GM23338 (cell line): ENCODE data around the gene GPR183.

Experiments
- CREB1 ChIP-seq: fragments of 250-450 bp; sonication (Bioruptor Pico); IDR thresholded peaks from 2 replicates; pipeline ENCODE4 v1.5.0; 2020; ENCODE audit warnings: low read depth, mild to moderate bottlenecking, moderate library complexity
- EZH2 ChIP-seq: fragments of 200-600 bp; sonication (generic); IDR thresholded peaks from one replicate; pipeline ENCODE4 v1.8.0; 2017; ENCODE audit warnings: antibody characterized with exemption, mild to moderate bottlenecking, low read depth; ENCODE audit not compliant: unreplicated experiment
- EZH2phosphoT487 ChIP-seq: fragments of 200-600 bp; sonication (generic); IDR thresholded peaks from one replicate; pipeline ENCODE4 v1.8.1; 2018; ENCODE audit warnings: antibody characterized with exemption; ENCODE audit not compliant: unreplicated experiment
- JUNB ChIP-seq: IDR thresholded peaks from one replicate; pipeline ENCODE4 v1.6.1; 2016; ENCODE audit warnings: antibody characterized with exemption; ENCODE audit not compliant: unreplicated experiment
- NANOG ChIP-seq: IDR thresholded peaks from 2 replicates; pipeline ENCODE4 v1.6.1; 2016; ENCODE audit warnings: antibody characterized with exemption, borderline replicate concordance
- POLR2AphosphoS5 ChIP-seq: IDR thresholded peaks from 2 replicates; pipeline ENCODE4 v1.6.1; 2016; ENCODE audit warnings: antibody characterized with exemption, low read depth
- STAT1 ChIP-seq: IDR thresholded peaks from one replicate; pipeline ENCODE4 v1.6.1; 2016; ENCODE audit warnings: antibody characterized with exemption; ENCODE audit not compliant: unreplicated experiment
- ZNF114 ChIP-seq: fragments of 250-450 bp; sonication (Bioruptor Pico); IDR thresholded peaks from 2 replicates; pipeline ENCODE4 v1.5.0; 2020; ENCODE audit warnings: mild to moderate bottlenecking, moderate library complexity
- ZNF331 ChIP-seq: fragments of 250-450 bp; sonication (Bioruptor Pico); IDR thresholded peaks from 2 replicates; pipeline ENCODE4 v1.5.0; 2020; ENCODE audit warnings: low read depth, mild to moderate bottlenecking, moderate library complexity
- TF ChIP-seq, protein P1 (sequence below), 2 experiments: fragments of 200-600 bp in 1 of 2; sonication (generic) in 1 of 2; conservative IDR thresholded peaks; 2 replicates each; pipeline versions ENCODE4 v1.5.1 to v1.6.1; 2016 to 2017; ENCODE audit warnings: antibody characterized with exemption in 2 of 2, low read depth in 2 of 2, mild to moderate bottlenecking in 2 of 2, moderate library complexity in 1 of 2
- TF ChIP-seq, protein P2 (sequence below): IDR thresholded peaks from one replicate; pipeline ENCODE4 v1.6.1; 2018; ENCODE audit warnings: antibody characterized with exemption; ENCODE audit not compliant: unreplicated experiment
- TF ChIP-seq, protein P3 (sequence below): IDR thresholded peaks from 2 replicates; pipeline ENCODE4 v1.6.1; 2016; ENCODE audit warnings: antibody characterized with exemption
- TF ChIP-seq, protein P4 (sequence below): fragments of 250-450 bp; sonication (Bioruptor Pico); IDR thresholded peaks from 2 replicates; pipeline ENCODE4 v1.5.0; 2020; ENCODE audit warnings: mild to moderate bottlenecking, moderate library complexity

DNA sequence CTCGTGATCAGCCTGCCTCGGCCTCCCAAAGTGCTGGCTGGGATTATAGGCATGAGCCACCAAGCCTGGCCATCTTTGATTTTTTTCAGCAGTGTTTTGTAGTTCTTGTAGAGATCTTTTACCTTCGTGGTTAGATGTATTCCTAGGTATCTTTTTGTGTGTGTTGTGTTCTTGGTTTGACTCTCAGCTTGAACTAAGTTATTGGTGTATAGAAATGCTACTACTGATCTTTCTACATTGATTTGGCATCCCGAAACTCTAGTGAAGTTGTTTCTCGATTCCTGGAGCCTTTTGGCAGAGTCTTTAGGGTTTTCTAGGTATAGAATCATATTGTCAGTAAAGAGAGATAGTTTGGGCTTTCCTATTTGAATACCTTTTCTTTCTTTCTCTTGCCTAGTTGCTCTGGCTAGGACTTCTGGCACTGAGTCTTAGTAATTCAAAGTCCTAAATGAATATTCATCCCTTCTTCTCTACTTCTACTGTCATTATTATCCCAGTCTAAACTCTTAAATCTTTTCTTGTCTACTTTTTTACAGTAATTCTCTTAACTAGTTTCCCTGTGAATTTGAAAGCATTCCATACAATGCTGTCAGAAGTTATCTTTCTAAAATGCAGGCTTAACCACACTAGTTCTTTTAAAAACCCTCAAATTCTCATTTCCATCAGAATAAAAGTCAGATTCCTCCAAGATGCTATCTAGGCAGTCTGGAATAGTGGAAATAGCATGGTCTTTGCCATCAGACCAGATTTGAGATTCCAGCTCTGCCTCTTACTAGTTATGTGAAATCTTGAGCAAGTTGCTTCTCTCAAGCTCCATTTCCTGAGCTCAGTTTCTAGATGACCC lies 56.0 kb downstream of the GPR183 start:
- TF ChIP-seq JUNB (no peak), CREB1 (no peak), ZNF114 (CRISPR knock-in tag) (no peak), POLR2AphosphoS5 (no peak), ZNF331 (no peak), EZH2phosphoT487 (no peak), EZH2 (no peak), STAT1 (no peak), NANOG (no peak)
- TF ChIP-seq, protein P1, sequence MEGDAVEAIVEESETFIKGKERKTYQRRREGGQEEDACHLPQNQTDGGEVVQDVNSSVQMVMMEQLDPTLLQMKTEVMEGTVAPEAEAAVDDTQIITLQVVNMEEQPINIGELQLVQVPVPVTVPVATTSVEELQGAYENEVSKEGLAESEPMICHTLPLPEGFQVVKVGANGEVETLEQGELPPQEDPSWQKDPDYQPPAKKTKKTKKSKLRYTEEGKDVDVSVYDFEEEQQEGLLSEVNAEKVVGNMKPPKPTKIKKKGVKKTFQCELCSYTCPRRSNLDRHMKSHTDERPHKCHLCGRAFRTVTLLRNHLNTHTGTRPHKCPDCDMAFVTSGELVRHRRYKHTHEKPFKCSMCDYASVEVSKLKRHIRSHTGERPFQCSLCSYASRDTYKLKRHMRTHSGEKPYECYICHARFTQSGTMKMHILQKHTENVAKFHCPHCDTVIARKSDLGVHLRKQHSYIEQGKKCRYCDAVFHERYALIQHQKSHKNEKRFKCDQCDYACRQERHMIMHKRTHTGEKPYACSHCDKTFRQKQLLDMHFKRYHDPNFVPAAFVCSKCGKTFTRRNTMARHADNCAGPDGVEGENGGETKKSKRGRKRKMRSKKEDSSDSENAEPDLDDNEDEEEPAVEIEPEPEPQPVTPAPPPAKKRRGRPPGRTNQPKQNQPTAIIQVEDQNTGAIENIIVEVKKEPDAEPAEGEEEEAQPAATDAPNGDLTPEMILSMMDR (conservative IDR thresholded peaks at IDR 0.05; ENCODE audit: low read depth in 2 of 2) = no peak
- TF ChIP-seq, protein P2, sequence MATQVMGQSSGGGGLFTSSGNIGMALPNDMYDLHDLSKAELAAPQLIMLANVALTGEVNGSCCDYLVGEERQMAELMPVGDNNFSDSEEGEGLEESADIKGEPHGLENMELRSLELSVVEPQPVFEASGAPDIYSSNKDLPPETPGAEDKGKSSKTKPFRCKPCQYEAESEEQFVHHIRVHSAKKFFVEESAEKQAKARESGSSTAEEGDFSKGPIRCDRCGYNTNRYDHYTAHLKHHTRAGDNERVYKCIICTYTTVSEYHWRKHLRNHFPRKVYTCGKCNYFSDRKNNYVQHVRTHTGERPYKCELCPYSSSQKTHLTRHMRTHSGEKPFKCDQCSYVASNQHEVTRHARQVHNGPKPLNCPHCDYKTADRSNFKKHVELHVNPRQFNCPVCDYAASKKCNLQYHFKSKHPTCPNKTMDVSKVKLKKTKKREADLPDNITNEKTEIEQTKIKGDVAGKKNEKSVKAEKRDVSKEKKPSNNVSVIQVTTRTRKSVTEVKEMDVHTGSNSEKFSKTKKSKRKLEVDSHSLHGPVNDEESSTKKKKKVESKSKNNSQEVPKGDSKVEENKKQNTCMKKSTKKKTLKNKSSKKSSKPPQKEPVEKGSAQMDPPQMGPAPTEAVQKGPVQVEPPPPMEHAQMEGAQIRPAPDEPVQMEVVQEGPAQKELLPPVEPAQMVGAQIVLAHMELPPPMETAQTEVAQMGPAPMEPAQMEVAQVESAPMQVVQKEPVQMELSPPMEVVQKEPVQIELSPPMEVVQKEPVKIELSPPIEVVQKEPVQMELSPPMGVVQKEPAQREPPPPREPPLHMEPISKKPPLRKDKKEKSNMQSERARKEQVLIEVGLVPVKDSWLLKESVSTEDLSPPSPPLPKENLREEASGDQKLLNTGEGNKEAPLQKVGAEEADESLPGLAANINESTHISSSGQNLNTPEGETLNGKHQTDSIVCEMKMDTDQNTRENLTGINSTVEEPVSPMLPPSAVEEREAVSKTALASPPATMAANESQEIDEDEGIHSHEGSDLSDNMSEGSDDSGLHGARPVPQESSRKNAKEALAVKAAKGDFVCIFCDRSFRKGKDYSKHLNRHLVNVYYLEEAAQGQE = no peak
- TF ChIP-seq, protein P3, sequence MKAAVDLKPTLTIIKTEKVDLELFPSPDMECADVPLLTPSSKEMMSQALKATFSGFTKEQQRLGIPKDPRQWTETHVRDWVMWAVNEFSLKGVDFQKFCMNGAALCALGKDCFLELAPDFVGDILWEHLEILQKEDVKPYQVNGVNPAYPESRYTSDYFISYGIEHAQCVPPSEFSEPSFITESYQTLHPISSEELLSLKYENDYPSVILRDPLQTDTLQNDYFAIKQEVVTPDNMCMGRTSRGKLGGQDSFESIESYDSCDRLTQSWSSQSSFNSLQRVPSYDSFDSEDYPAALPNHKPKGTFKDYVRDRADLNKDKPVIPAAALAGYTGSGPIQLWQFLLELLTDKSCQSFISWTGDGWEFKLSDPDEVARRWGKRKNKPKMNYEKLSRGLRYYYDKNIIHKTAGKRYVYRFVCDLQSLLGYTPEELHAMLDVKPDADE = no peak
- TF ChIP-seq, protein P4, sequence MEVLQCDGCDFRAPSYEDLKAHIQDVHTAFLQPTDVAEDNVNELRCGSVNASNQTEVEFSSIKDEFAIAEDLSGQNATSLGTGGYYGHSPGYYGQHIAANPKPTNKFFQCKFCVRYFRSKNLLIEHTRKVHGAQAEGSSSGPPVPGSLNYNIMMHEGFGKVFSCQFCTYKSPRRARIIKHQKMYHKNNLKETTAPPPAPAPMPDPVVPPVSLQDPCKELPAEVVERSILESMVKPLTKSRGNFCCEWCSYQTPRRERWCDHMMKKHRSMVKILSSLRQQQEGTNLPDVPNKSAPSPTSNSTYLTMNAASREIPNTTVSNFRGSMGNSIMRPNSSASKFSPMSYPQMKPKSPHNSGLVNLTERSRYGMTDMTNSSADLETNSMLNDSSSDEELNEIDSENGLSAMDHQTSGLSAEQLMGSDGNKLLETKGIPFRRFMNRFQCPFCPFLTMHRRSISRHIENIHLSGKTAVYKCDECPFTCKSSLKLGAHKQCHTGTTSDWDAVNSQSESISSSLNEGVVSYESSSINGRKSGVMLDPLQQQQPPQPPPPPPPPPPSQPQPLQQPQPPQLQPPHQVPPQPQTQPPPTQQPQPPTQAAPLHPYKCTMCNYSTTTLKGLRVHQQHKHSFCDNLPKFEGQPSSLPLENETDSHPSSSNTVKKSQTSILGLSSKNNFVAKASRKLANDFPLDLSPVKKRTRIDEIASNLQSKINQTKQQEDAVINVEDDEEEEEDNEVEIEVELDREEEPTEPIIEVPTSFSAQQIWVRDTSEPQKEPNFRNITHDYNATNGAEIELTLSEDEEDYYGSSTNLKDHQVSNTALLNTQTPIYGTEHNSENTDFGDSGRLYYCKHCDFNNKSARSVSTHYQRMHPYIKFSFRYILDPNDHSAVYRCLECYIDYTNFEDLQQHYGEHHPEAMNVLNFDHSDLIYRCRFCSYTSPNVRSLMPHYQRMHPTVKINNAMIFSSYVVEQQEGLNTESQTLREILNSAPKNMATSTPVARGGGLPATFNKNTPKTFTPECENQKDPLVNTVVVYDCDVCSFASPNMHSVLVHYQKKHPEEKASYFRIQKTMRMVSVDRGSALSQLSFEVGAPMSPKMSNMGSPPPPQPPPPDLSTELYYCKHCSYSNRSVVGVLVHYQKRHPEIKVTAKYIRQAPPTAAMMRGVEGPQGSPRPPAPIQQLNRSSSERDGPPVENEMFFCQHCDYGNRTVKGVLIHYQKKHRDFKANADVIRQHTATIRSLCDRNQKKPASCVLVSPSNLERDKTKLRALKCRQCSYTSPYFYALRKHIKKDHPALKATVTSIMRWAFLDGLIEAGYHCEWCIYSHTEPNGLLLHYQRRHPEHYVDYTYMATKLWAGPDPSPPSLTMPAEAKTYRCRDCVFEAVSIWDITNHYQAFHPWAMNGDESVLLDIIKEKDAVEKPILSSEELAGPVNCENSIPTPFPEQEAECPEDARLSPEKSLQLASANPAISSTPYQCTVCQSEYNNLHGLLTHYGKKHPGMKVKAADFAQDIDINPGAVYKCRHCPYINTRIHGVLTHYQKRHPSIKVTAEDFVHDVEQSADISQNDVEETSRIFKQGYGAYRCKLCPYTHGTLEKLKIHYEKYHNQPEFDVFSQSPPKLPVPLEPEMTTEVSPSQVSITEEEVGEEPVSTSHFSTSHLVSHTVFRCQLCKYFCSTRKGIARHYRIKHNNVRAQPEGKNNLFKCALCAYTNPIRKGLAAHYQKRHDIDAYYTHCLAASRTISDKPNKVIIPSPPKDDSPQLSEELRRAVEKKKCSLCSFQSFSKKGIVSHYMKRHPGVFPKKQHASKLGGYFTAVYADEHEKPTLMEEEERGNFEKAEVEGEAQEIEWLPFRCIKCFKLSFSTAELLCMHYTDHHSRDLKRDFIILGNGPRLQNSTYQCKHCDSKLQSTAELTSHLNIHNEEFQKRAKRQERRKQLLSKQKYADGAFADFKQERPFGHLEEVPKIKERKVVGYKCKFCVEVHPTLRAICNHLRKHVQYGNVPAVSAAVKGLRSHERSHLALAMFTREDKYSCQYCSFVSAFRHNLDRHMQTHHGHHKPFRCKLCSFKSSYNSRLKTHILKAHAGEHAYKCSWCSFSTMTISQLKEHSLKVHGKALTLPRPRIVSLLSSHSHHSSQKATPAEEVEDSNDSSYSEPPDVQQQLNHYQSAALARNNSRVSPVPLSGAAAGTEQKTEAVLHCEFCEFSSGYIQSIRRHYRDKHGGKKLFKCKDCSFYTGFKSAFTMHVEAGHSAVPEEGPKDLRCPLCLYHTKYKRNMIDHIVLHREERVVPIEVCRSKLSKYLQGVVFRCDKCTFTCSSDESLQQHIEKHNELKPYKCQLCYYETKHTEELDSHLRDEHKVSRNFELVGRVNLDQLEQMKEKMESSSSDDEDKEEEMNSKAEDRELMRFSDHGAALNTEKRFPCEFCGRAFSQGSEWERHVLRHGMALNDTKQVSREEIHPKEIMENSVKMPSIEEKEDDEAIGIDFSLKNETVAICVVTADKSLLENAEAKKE (CRISPR knock-in tag) = no peak
